HepG2 (cell line): ENCODE measurements around the gene FMN2. TPM values are rescaled to one million over a fixed set of nuclear protein-coding genes. Genes with fewer than 3 reads are reported as not detected.

Experiments used
- ATAC-seq: fragments of 200-7000 bp; cut with Tn5 transposase; 3 replicates; pipeline ENCODE4 v1.9.1; 2020; ENCODE audit warnings: mild to moderate bottlenecking, moderate library complexity
- BruUV-seq: library from RNA; stranded (reverse); fragments of 400-500 nt; replicated peaks from 2 replicates; lab custom pipeline; 2021; lab: Mats Ljungman, UMichigan
- CTCF ChIA-PET: fragments of 300-600 bp; formaldehyde crosslinking; extraction: SDS; loops from one replicate; lab custom pipeline; 2021; ENCODE audit warnings: low total read pairs, inconsistent platforms, low intra/inter-chr PET ratio; lab: Yijun Ruan, JAX
- POLR2A ChIA-PET: fragments of 350-600 bp; sonication (Branson Sonifier 250); formaldehyde crosslinking; loops from one replicate; lab custom pipeline; 2020; ENCODE audit warnings: antibody characterized with exemption, inconsistent platforms; lab: Yijun Ruan, JAX
- DNase-seq: peaks from one replicate; pipeline ENCODE4 v3.0.0-alpha.2; 2015; ENCODE audit warnings: low spot score
- FAIRE-seq: peaks from 3 replicates; lab custom pipeline; 2011; peaks lifted over from hg19 to GRCh38; lab: Jason Lieb, UNC
- H2AFZ ChIP-seq: one replicate; pipeline ENCODE4 v1.6.1; 2011; ENCODE audit warnings: low read length, inconsistent platforms
- H3K27ac ChIP-seq: fragments of 300-600 bp; 3 replicates; pipeline ENCODE4 v1.8.0; 2011; ENCODE audit warnings: mixed run types, mild to moderate bottlenecking, mixed read lengths, low read length, inconsistent platforms; ENCODE audit not compliant: insufficient read depth; ENCODE audit errors: extremely low read length
- H3K27me3 ChIP-seq, 2 experiments: fragments of 200-600 bp in 1 of 2; 2 replicates in 1 of 2; 3 replicates in 1 of 2; pipeline versions ENCODE4 v1.6.0 to v1.8.0; 2011; ENCODE audit warnings: low read length in 2 of 2, mild to moderate bottlenecking in 2 of 2, moderate library complexity in 2 of 2, inconsistent platforms in 1 of 2; ENCODE audit not compliant: insufficient read depth in 2 of 2, control insufficient read depth in 1 of 2
- H3K36me3 ChIP-seq, 2 experiments: fragments of 200-600 bp in 1 of 2; replicated peaks in 1 of 2; 2 replicates in 1 of 2; 3 replicates in 1 of 2; pipeline versions ENCODE4 v1.5.1 to v1.8.0; 2011; ENCODE audit warnings: low read length in 2 of 2, inconsistent platforms in 1 of 2; ENCODE audit not compliant: insufficient read depth in 2 of 2, control insufficient read depth in 1 of 2
- H3K4me1 ChIP-seq: 2 replicates; pipeline ENCODE4 v1.5.1; 2012; ENCODE audit warnings: low read length, inconsistent platforms; ENCODE audit not compliant: insufficient read depth
- H3K4me2 ChIP-seq: 2 replicates; pipeline ENCODE4 v1.6.0; 2011; ENCODE audit warnings: low read depth, low read length, inconsistent platforms
- H3K4me3 ChIP-seq, 3 experiments: fragments of 200-600 bp in 1 of 3; sonication (generic), shearing (Covaris generic) in 1 of 3; replicated peaks in 1 of 3; 2 replicates each; pipeline ENCODE4 v1.5.1; 2011 to 2016; ENCODE audit warnings: low read length in 3 of 3, inconsistent platforms in 2 of 3, low read depth in 2 of 3, mild to moderate bottlenecking in 2 of 3, control low read depth in 1 of 3, mixed read lengths in 1 of 3; ENCODE audit not compliant: insufficient read depth in 1 of 3
- H3K79me2 ChIP-seq: one replicate; pipeline ENCODE4 v1.6.1; 2011; ENCODE audit warnings: low read length, inconsistent platforms; ENCODE audit not compliant: insufficient read depth
- H3K9ac ChIP-seq: 2 replicates; pipeline ENCODE4 v1.6.0; 2011; ENCODE audit warnings: mild to moderate bottlenecking, low read depth, low read length, inconsistent platforms; ENCODE audit not compliant: insufficient read depth
- H3K9me3 ChIP-seq: 2 replicates; pipeline ENCODE4 v1.5.1; 2012; ENCODE audit warnings: mild to moderate bottlenecking, low read length
- H4K20me1 ChIP-seq: 2 replicates; pipeline ENCODE4 v1.6.0; 2011; ENCODE audit warnings: inconsistent platforms, mild to moderate bottlenecking, low read length, moderate library complexity; ENCODE audit not compliant: insufficient read depth
- ATF7 ChIP-seq, 2 experiments: fragments of 450-650 bp in 1 of 2; sonication (generic) in 1 of 2; formaldehyde crosslinking in 1 of 2; IDR thresholded peaks; 2 replicates each; pipeline versions ENCODE4 v1.4.0 to v1.6.1; 2016 to 2020; ENCODE audit warnings: antibody characterized with exemption in 1 of 2, mild to moderate bottlenecking in 1 of 2, missing genetic modification reagents in 1 of 2
- DNMT1 ChIP-seq: sonication (generic); formaldehyde crosslinking; IDR thresholded peaks from 2 replicates; pipeline ENCODE4 v1.5.1; 2020; ENCODE audit warnings: mild to moderate bottlenecking, missing genetic modification reagents
- IRX3 ChIP-seq: sonication (generic); formaldehyde crosslinking; IDR thresholded peaks from 2 replicates; pipeline ENCODE4 v1.8.1; 2023; ENCODE audit warnings: mild to moderate bottlenecking, low read depth, missing genetic modification reagents, borderline replicate concordance
- JARID2 ChIP-seq: sonication (generic); formaldehyde crosslinking; IDR thresholded peaks from 2 replicates; pipeline ENCODE4 v1.8.1; 2023; ENCODE audit warnings: missing genetic modification reagents, inconsistent platforms; ENCODE audit not compliant: insufficient replicate concordance
- NAIF1 ChIP-seq: sonication (generic); formaldehyde crosslinking; IDR thresholded peaks from 2 replicates; pipeline ENCODE4 v1.5.0; 2020; ENCODE audit warnings: mild to moderate bottlenecking, missing genetic modification reagents, borderline replicate concordance
- SIX1 ChIP-seq: sonication (generic); formaldehyde crosslinking; IDR thresholded peaks from 2 replicates; pipeline ENCODE4 v1.4.0; 2020; ENCODE audit warnings: missing genetic modification reagents, borderline replicate concordance
- TBP ChIP-seq: sonication (generic); formaldehyde crosslinking; IDR thresholded peaks from 2 replicates; pipeline ENCODE4 v1.5.0; 2020; ENCODE audit warnings: missing genetic modification reagents
- TCF7L2 ChIP-seq: IDR thresholded peaks from 2 replicates; pipeline ENCODE4 v1.6.1; 2011; ENCODE audit warnings: mild to moderate bottlenecking, low read depth, low read length, moderate library complexity
- WGBS: methylation state at CpG from one replicate; pipeline ENCODE4 v1.1.6; 2017; ENCODE audit warnings: low lambda C conversion rate; 5-methylcytosine and 5-hydroxymethylcytosine counted together
- in situ Hi-C: cut with HindIII; loops from 2 replicates; pipeline ENCODE4 v1.10.0; 2017; ENCODE audit warnings: low pct_unique_long_range_greater_than_20kb; ENCODE audit not compliant: extremely low pct_ligation_motif_present
- intact Hi-C: fragments of 100-400 bp; cut with micrococcal nuclease; formaldehyde crosslinking; loops from one replicate; pipeline ENCODE4 v1.10.0; 2022; ENCODE audit not compliant: unreplicated experiment
- polyA plus RNA-seq, 8 experiments: library from polyadenylated mRNA; depleted of rRNA in 3 of 8; stranded (reverse) in 7 of 8; unstranded in 1 of 8; fragments of >200 nt; fragmentation: Illumina TruSeq in 4 of 8; extraction: Trizol in 4 of 8; gene quantifications; 2 replicates each; pipeline versions ENCODE4 v1.2.1 to v1.2.3, GENCODE V29; 2011 to 2016; ENCODE audit warnings: low read depth in 4 of 8, missing spikeins in 1 of 8, mixed read lengths in 1 of 8; ENCODE audit not compliant: insufficient read depth in 1 of 8
- total RNA-seq, 5 experiments: library from RNA; depleted of rRNA; stranded (reverse); fragments of >200 nt; fragmentation: Illumina TruSeq; extraction: Trizol; gene quantifications; 2 replicates each; pipeline ENCODE4 v1.2.3, GENCODE V29; 2016; ENCODE audit warnings: low read depth in 1 of 5
- TF ChIP-seq, protein P1 (sequence below): sonication (generic); formaldehyde crosslinking; IDR thresholded peaks from 2 replicates; pipeline ENCODE4 v1.4.0; 2020; ENCODE audit warnings: mild to moderate bottlenecking, missing genetic modification reagents
- TF ChIP-seq, protein P2 (sequence below): sonication (generic); formaldehyde crosslinking; IDR thresholded peaks from 2 replicates; pipeline ENCODE4 v1.9.0; 2021; ENCODE audit warnings: mild to moderate bottlenecking, missing genetic modification reagents
- TF ChIP-seq, protein P3 (sequence below): sonication (generic); formaldehyde crosslinking; IDR thresholded peaks from 2 replicates; pipeline ENCODE4 v1.4.0; 2020; ENCODE audit warnings: missing genetic modification reagents, borderline replicate concordance

FMN2 gene
- total and polyA plus RNA-seq, 2 of the 13 experiments (the other 11 are each of a cell fraction or from before 2014, with no cell fraction given): not detected

DNA sequence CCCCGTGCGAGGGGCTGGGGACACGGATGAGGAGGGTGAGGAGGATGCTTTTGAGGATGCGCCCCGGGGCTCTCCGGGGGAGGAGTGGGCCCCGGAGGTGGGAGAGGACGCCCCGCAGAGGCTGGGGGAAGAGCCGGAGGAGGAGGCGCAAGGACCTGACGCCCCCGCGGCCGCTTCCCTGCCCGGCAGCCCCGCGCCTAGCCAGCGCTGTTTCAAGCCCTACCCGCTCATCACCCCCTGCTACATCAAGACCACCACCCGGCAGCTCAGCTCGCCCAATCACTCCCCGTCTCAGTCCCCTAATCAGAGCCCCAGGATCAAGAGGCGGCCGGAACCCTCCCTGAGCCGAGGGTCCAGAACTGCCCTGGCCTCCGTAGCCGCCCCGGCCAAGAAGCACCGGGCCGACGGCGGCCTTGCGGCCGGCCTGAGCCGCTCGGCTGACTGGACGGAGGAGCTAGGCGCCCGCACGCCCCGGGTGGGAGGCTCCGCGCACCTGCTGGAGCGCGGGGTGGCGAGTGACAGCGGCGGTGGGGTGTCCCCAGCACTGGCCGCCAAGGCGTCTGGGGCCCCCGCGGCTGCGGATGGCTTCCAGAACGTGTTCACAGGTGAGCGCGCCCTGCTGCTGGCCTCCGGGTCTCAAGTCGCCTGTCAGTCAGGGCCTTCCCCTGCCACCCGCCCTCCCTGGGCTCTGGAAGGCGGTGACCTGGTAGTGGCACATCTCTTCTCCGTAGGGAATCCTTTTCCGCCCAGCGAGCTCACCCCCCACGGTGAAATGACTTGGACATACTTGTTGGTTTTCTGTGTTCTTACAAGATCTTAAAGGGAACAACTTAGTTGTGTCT is 1.7 kb downstream of the FMN2 start:
- no peak for FAIRE-seq
- no peaks in the 10 kb centered on the region for H3K9me3 ChIP-seq
- in situ Hi-C loops: no loop called here
- H3K36me3 ChIP-seq: no peaks in the 10 kb centered on the region
- POLR2A ChIA-PET: no interaction called here
- no peak overlapping the region for H3K9ac ChIP-seq
- TF ChIP-seq NAIF1 (CRISPR knock-in tag) (no peak), DNMT1 (CRISPR knock-in tag) (no peak), IRX3 (CRISPR knock-in tag) (no peak), SIX1 (CRISPR knock-in tag) (no peak), JARID2 (CRISPR knock-in tag) (no peak), ATF7 (IDR thresholded peaks at IDR 0.05) (no peak), ATF7 (CRISPR knock-in tag; IDR thresholded peaks at IDR 0.05) (no peak), TBP (no peak), TCF7L2 (no peak)
- TF ChIP-seq, protein P1, sequence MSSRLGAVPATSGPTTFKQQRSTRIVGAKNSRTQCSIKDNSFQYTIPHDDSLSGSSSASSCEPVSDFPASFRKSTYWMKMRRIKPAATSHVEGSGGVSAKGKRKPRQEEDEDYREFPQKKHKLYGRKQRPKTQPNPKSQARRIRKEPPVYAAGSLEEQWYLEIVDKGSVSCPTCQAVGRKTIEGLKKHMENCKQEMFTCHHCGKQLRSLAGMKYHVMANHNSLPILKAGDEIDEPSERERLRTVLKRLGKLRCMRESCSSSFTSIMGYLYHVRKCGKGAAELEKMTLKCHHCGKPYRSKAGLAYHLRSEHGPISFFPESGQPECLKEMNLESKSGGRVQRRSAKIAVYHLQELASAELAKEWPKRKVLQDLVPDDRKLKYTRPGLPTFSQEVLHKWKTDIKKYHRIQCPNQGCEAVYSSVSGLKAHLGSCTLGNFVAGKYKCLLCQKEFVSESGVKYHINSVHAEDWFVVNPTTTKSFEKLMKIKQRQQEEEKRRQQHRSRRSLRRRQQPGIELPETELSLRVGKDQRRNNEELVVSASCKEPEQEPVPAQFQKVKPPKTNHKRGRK: no peak
- TF ChIP-seq, protein P2, sequence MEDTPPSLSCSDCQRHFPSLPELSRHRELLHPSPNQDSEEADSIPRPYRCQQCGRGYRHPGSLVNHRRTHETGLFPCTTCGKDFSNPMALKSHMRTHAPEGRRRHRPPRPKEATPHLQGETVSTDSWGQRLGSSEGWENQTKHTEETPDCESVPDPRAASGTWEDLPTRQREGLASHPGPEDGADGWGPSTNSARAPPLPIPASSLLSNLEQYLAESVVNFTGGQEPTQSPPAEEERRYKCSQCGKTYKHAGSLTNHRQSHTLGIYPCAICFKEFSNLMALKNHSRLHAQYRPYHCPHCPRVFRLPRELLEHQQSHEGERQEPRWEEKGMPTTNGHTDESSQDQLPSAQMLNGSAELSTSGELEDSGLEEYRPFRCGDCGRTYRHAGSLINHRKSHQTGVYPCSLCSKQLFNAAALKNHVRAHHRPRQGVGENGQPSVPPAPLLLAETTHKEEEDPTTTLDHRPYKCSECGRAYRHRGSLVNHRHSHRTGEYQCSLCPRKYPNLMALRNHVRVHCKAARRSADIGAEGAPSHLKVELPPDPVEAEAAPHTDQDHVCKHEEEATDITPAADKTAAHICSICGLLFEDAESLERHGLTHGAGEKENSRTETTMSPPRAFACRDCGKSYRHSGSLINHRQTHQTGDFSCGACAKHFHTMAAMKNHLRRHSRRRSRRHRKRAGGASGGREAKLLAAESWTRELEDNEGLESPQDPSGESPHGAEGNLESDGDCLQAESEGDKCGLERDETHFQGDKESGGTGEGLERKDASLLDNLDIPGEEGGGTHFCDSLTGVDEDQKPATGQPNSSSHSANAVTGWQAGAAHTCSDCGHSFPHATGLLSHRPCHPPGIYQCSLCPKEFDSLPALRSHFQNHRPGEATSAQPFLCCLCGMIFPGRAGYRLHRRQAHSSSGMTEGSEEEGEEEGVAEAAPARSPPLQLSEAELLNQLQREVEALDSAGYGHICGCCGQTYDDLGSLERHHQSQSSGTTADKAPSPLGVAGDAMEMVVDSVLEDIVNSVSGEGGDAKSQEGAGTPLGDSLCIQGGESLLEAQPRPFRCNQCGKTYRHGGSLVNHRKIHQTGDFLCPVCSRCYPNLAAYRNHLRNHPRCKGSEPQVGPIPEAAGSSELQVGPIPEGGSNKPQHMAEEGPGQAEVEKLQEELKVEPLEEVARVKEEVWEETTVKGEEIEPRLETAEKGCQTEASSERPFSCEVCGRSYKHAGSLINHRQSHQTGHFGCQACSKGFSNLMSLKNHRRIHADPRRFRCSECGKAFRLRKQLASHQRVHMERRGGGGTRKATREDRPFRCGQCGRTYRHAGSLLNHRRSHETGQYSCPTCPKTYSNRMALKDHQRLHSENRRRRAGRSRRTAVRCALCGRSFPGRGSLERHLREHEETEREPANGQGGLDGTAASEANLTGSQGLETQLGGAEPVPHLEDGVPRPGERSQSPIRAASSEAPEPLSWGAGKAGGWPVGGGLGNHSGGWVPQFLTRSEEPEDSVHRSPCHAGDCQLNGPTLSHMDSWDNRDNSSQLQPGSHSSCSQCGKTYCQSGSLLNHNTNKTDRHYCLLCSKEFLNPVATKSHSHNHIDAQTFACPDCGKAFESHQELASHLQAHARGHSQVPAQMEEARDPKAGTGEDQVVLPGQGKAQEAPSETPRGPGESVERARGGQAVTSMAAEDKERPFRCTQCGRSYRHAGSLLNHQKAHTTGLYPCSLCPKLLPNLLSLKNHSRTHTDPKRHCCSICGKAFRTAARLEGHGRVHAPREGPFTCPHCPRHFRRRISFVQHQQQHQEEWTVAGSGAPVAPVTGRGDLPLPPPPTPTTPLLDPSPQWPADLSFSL (CRISPR knock-in tag): no peak
- TF ChIP-seq, protein P3, sequence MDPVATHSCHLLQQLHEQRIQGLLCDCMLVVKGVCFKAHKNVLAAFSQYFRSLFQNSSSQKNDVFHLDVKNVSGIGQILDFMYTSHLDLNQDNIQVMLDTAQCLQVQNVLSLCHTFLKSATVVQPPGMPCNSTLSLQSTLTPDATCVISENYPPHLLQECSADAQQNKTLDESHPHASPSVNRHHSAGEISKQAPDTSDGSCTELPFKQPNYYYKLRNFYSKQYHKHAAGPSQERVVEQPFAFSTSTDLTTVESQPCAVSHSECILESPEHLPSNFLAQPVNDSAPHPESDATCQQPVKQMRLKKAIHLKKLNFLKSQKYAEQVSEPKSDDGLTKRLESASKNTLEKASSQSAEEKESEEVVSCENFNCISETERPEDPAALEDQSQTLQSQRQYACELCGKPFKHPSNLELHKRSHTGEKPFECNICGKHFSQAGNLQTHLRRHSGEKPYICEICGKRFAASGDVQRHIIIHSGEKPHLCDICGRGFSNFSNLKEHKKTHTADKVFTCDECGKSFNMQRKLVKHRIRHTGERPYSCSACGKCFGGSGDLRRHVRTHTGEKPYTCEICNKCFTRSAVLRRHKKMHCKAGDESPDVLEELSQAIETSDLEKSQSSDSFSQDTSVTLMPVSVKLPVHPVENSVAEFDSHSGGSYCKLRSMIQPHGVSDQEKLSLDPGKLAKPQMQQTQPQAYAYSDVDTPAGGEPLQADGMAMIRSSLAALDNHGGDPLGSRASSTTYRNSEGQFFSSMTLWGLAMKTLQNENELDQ (CRISPR knock-in tag): no peak
- TF ChIP-seq, all 625 proteins: peak for 0
- H3K27ac ChIP-seq: no peak overlapping the region
- ATAC-seq (no peak), DNase-seq (no peak)
- intact Hi-C loops: no loop called here
- H3K4me3 ChIP-seq: no peak overlapping the region
- H3K79me2 ChIP-seq: no peaks in the 10 kb centered on the region
- H3K4me2 ChIP-seq: no peak overlapping the region
- CTCF ChIA-PET: no interaction called here
- no peaks in the 10 kb centered on the region for H3K4me1 ChIP-seq
- WGBS: 67% methylated on average over 25 of the region's 65 CpGs
- H2AFZ ChIP-seq: no peak overlapping the region
- peaks cover 0 to 15% of the 10 kb centered on the region in 2 experiments; a peak in 2 of 5 replicates for H3K27me3 ChIP-seq
- no peaks in the 10 kb centered on the region for H4K20me1 ChIP-seq
- BruUV-seq: no TSS peak
